ENCODE data around the gene ZNF777.
"Not testable (repeated sequence)": the region's sequence is repeated elsewhere in the genome, so short reads cannot be mapped to it uniquely, and the experiment has no call there.

Gene ZNF777

DNA sequence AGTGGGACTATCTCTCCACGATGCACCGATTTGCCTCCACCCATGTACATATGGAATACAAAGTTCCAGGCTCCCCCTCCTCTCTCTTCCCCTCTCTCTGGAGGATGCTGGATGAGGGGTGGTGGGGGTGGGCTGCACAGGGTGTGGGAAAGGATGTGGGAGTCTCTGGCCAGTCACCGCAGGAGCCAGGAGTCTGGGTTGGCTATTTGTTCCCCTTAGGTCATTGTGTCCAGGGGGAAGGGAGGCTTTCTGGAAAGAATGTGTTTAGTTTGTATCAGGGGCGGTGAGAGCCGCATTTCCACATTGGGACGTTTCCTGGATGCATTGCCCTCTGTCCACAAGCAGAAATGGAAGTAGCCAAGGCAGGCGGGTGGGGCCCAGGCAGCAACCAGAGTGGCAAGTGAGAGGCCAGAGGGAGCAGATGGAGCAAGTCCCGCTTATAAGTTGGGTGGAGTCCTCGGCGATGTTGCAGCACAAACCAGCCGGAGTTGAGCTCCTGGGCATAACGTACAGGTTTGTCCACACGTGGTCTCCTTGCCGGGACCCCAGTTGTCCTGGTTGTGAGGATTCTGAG is 63.3 kb downstream of the ZNF777 start:
- no peak overlapping the region for H3K4me3 ChIP-seq (ENCODE audit: low read depth, low read length)
- TF ChIP-seq, protein P1, sequence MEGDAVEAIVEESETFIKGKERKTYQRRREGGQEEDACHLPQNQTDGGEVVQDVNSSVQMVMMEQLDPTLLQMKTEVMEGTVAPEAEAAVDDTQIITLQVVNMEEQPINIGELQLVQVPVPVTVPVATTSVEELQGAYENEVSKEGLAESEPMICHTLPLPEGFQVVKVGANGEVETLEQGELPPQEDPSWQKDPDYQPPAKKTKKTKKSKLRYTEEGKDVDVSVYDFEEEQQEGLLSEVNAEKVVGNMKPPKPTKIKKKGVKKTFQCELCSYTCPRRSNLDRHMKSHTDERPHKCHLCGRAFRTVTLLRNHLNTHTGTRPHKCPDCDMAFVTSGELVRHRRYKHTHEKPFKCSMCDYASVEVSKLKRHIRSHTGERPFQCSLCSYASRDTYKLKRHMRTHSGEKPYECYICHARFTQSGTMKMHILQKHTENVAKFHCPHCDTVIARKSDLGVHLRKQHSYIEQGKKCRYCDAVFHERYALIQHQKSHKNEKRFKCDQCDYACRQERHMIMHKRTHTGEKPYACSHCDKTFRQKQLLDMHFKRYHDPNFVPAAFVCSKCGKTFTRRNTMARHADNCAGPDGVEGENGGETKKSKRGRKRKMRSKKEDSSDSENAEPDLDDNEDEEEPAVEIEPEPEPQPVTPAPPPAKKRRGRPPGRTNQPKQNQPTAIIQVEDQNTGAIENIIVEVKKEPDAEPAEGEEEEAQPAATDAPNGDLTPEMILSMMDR (IDR thresholded peaks at IDR 0.05; ENCODE audit: low read depth, low read length, missing control alignments), result no peak
- no peak for DNase-seq (ENCODE audit: low read depth)

GRCh38 chr7:149388550-149389335 is 72.1 kb downstream of the ZNF777 start:
- not testable (repeated sequence) for DNase-seq (ENCODE audit: low read depth); H3K4me3 ChIP-seq (ENCODE audit: low read depth, low read length)

- not testable (repeated sequence) for H3K4me3 ChIP-seq (ENCODE audit: low read depth, low read length); DNase-seq (ENCODE audit: low read depth)
Observed at GRCh38 chr7:149386514-149386913, 74.3 kb downstream of the ZNF777 start.

DNA sequence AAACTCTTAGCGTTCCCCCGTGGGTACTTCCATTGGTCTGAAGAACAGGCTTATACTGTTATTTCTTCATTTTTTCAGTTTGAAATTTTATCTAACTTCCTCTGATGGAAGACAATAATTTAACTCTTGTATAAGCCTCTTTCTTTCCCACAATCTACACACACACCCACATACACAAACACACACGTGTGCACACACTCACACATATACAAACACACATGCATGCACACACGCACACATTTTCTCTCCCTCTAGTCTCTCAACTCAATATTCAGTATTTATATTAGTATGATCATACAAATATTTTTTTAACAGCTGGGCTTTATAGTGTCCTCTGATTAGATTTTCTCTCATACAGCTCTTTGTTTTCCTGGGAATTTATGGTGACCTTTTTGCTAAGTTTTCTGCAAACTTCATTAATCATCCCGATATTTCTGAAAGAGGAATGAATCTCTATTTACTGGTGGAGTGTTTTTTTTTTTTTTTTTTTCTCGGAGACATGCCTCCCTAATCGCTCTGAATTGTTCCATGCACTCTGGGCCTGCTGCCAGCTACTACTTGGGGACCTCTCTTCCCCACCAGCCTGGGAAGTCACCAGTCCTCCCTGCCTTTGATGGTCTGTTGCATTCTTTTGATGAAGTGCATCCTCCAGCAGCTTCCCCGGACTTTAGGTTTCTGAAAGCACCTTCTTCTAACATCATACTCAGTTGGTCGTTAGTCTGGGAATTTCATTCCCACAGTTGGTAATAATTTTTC is 75.5 kb downstream of the ZNF777 start:
- no peak for DNase-seq (ENCODE audit: low read depth)
- TF ChIP-seq, protein P1 (IDR thresholded peaks at IDR 0.05; ENCODE audit: low read depth, low read length, missing control alignments), result no peak

More for the DNA sequence above, 75.5 kb downstream of the ZNF777 start:
- no peak overlapping the region for H3K4me3 ChIP-seq (ENCODE audit: low read depth, low read length)
